Testis (tissue), 2 donors: Measurements from ENCODE around the gene CELF5.

Experiments
- CTCF ChIP-seq, 3 experiments: fragments of 450-650 bp in 2 of 3; fragments of 200-600 bp in 1 of 3; sonication (generic) in 1 of 3; IDR thresholded peaks; one replicate each; pipeline ENCODE4 v1.5.1; 2016 to 2019; ENCODE audit warnings: antibody characterized with exemption in 3 of 3, mild to moderate bottlenecking in 2 of 3, moderate library complexity in 1 of 3
- POLR2A ChIP-seq: fragments of 450-650 bp; IDR thresholded peaks from one replicate; pipeline ENCODE4 v1.6.1; 2017; ENCODE audit warnings: antibody characterized with exemption, mild to moderate bottlenecking, moderate library complexity

GRCh38 chr19:3320354-3320670 lies 95.9 kb downstream of the CELF5 start:
- no peak for TF ChIP-seq CTCF (IDR thresholded peaks at IDR 0.05)
- TF ChIP-seq POLR2A: no peak
